IMR-90 (cell line): Measurements from ENCODE around the gene NAT10. TPM values are rescaled to one million over a fixed set of nuclear protein-coding genes. Genes with fewer than 3 reads are reported as not detected.

Experiments used
- ATAC-seq: fragments of 200-7000 bp; cut with Tn5 transposase; 2 replicates; pipeline ENCODE4 v1.9.1; 2020; ENCODE audit warnings: low read depth, mild to moderate bottlenecking, moderate library complexity
- BruUV-seq: library from RNA; stranded (reverse); fragments of 400-500 nt; replicated peaks from 2 replicates; lab custom pipeline; 2021; lab: Mats Ljungman, UMichigan
- CTCF ChIA-PET: fragments of 300-600 bp; formaldehyde crosslinking; extraction: SDS; loops from one replicate; lab custom pipeline; 2021; ENCODE audit warnings: antibody characterized with exemption; lab: Yijun Ruan, JAX
- POLR2A ChIA-PET: fragments of 300-600 bp; sonication (Branson Sonifier 250); formaldehyde crosslinking; loops from one replicate; lab custom pipeline; 2022; ENCODE audit warnings: antibody characterized with exemption; ENCODE audit not compliant: unreplicated experiment; lab: Charles Lee
- DNase-seq: peaks from one replicate; pipeline ENCODE4 v3.0.0; 2013
- H2AFZ ChIP-seq: replicated peaks from 2 replicates; pipeline ENCODE3; 2013; ENCODE audit warnings: low read length, mild to moderate bottlenecking; ENCODE audit not compliant: poor library complexity
- H2AK5ac ChIP-seq: 2 replicates; pipeline ENCODE4 v1.6.1; 2013; ENCODE audit warnings: low read depth, low read length, inconsistent platforms
- H2AK9ac ChIP-seq: replicated peaks from 2 replicates; pipeline ENCODE3; 2013; ENCODE audit warnings: mild to moderate bottlenecking, low read depth, low read length, moderate library complexity; ENCODE audit not compliant: poor library complexity
- H2BK120ac ChIP-seq: 2 replicates; pipeline ENCODE4 v1.6.1; 2013; ENCODE audit warnings: low read depth, low read length, inconsistent platforms
- H2BK15ac ChIP-seq: 3 replicates; pipeline ENCODE4 v1.6.1; 2013; ENCODE audit warnings: low read depth, low read length, inconsistent platforms
- H2BK20ac ChIP-seq: 2 replicates; pipeline ENCODE4 v1.6.1; 2013; ENCODE audit warnings: low read depth, mild to moderate bottlenecking, inconsistent platforms, low read length, moderate library complexity
- H2BK5ac ChIP-seq: 2 replicates; pipeline ENCODE4 v1.6.1; 2013; ENCODE audit warnings: mild to moderate bottlenecking, low read depth, low read length, inconsistent platforms; ENCODE audit not compliant: poor library complexity, severe bottlenecking
- H3K14ac ChIP-seq: replicated peaks from 2 replicates; pipeline ENCODE4 v1.6.1; 2013; ENCODE audit warnings: low read depth, low read length, inconsistent platforms
- H3K18ac ChIP-seq: 2 replicates; pipeline ENCODE4 v1.6.1; 2013; ENCODE audit warnings: low read depth, low read length, control low read depth
- H3K23ac ChIP-seq: 2 replicates; pipeline ENCODE4 v1.6.1; 2013; ENCODE audit warnings: low read depth, low read length, inconsistent platforms
- H3K27ac ChIP-seq: 2 replicates; pipeline ENCODE4 v1.5.1; 2013; ENCODE audit warnings: mild to moderate bottlenecking, control low read depth, low read length; ENCODE audit not compliant: insufficient read depth
- H3K27me3 ChIP-seq: 2 replicates; pipeline ENCODE4 v1.6.1; 2013; ENCODE audit warnings: low read length; ENCODE audit not compliant: control insufficient read depth, insufficient read depth
- H3K36me3 ChIP-seq: 2 replicates; pipeline ENCODE4 v1.6.1; 2013; ENCODE audit warnings: low read length, mixed read lengths; ENCODE audit not compliant: control insufficient read depth, insufficient read depth
- H3K4ac ChIP-seq: 2 replicates; pipeline ENCODE4 v1.6.1; 2013; ENCODE audit warnings: low read depth, low read length, inconsistent platforms
- H3K4me1 ChIP-seq: 2 replicates; pipeline ENCODE4 v1.6.1; 2013; ENCODE audit warnings: low read length, mixed read lengths; ENCODE audit not compliant: control insufficient read depth, insufficient read depth
- H3K4me2 ChIP-seq: 2 replicates; pipeline ENCODE4 v1.6.1; 2013; ENCODE audit warnings: low read depth, mild to moderate bottlenecking, control low read depth, low read length, moderate library complexity
- H3K4me3 ChIP-seq: 2 replicates; pipeline ENCODE4 v1.5.1; 2013; ENCODE audit warnings: low read depth, mild to moderate bottlenecking, control low read depth, low read length, moderate library complexity; ENCODE audit not compliant: insufficient read depth
- H3K56ac ChIP-seq: 2 replicates; pipeline ENCODE4 v1.6.1; 2013; ENCODE audit warnings: low read length, inconsistent platforms; ENCODE audit not compliant: insufficient read depth; ENCODE audit errors: extremely low read depth
- H3K79me1 ChIP-seq, 2 experiments: 2 replicates each; pipeline ENCODE4 v1.6.1; 2013; ENCODE audit warnings: low read length in 2 of 2, inconsistent platforms in 1 of 2, low read depth in 1 of 2
- H3K9ac ChIP-seq: 2 replicates; pipeline ENCODE4 v1.6.1; 2013; ENCODE audit warnings: low read depth, low read length, control low read depth
- H3K9me1 ChIP-seq: 2 replicates; pipeline ENCODE4 v1.6.1; 2013; ENCODE audit warnings: low read length, inconsistent platforms; ENCODE audit not compliant: insufficient read depth
- H3K9me3 ChIP-seq: 2 replicates; pipeline ENCODE4 v1.6.1; 2013; ENCODE audit warnings: low read length; ENCODE audit not compliant: control insufficient read depth, insufficient read depth
- H4K20me1 ChIP-seq: 2 replicates; pipeline ENCODE4 v1.6.1; 2013; ENCODE audit warnings: low read length, inconsistent platforms; ENCODE audit not compliant: insufficient read depth
- H4K5ac ChIP-seq: 2 replicates; pipeline ENCODE4 v1.6.1; 2013; ENCODE audit warnings: mild to moderate bottlenecking, low read depth, low read length, control low read depth
- H4K8ac ChIP-seq, 2 experiments: 2 replicates each; pipeline ENCODE4 v1.6.1; 2013; ENCODE audit warnings: low read depth in 2 of 2, low read length in 2 of 2, control low read depth in 1 of 2, inconsistent platforms in 1 of 2
- H4K91ac ChIP-seq: 2 replicates; pipeline ENCODE4 v1.6.1; 2013; ENCODE audit warnings: low read depth, low read length, inconsistent platforms; ENCODE audit not compliant: insufficient read depth
- BHLHE40 ChIP-seq: fragments of 150-350 bp; IDR thresholded peaks from 2 replicates; pipeline ENCODE4 v1.6.1; 2016; ENCODE audit warnings: mild to moderate bottlenecking, low read depth, low read length
- MAFK ChIP-seq: IDR thresholded peaks from 2 replicates; pipeline ENCODE4 v1.6.1; 2012; ENCODE audit warnings: low read depth, low read length, improper control_type of control experiment
- WGBS, 2 experiments: methylation state at CpG; one replicate each; pipeline versions ENCODE4 v1.1.5 to v1.1.7; 2013; ENCODE audit warnings: missing lambda C conversion rate in 2 of 2; ENCODE audit not compliant: insufficient read length in 1 of 2; ENCODE audit errors: extremely low coverage in 2 of 2; 5-methylcytosine and 5-hydroxymethylcytosine counted together
- dilution Hi-C: fragments of 300-500 bp; cut with HindIII; formaldehyde crosslinking; loops from one replicate; pipeline ENCODE4 v1.14.3; 2018; ENCODE audit warnings: low sequenced_read_pairs; ENCODE audit not compliant: unreplicated experiment
- in situ Hi-C: fragments of 300-500 bp; cut with MboI; formaldehyde crosslinking; loops from 3 replicates; pipeline ENCODE4 v1.14.3; 2019; ENCODE audit warnings: low sequenced_read_pairs, inconsistent platforms, mixed read lengths
- intact Hi-C: fragments of 100-400 bp; cut with micrococcal nuclease; formaldehyde crosslinking; loops from 2 replicates; pipeline ENCODE4 v1.10.0; 2022
- microRNA-seq, 2 experiments: library from miRNA; stranded (forward) in 1 of 2; unstranded in 1 of 2; fragments of 10-50 nt in 1 of 2; fragments of <30 nt in 1 of 2; gene quantifications in 1 of 2; microRNA quantifications in 1 of 2; one replicate each; pipeline versions ENCODE3 to v1.1.0; 2013 to 2020; ENCODE audit not compliant: insufficient read depth in 1 of 2, insufficient read length in 1 of 2, unreplicated experiment in 1 of 2
- polyA plus RNA-seq, 3 experiments: library from polyadenylated mRNA; depleted of rRNA; stranded (reverse); fragments of >200 nt; gene quantifications; 2 replicates each; pipeline ENCODE4 v1.2.3, GENCODE V29; 2012; ENCODE audit warnings: low replicate concordance in 1 of 3
- small RNA-seq, 5 experiments: library from RNA; depleted of rRNA; stranded (forward); fragments of <200 nt; gene quantifications; one replicate each; pipeline ENCODE3, GENCODE V24; 2012
- total RNA-seq: library from RNA; depleted of rRNA; stranded (reverse); fragments of >200 nt; gene quantifications from 2 replicates; pipeline ENCODE4 v1.2.3, GENCODE V29; 2012; rRNA removed
- TF ChIP-seq, protein P1 (sequence below): fragments of 150-350 bp; IDR thresholded peaks from 2 replicates; pipeline ENCODE4 v1.6.1; 2017; ENCODE audit warnings: mild to moderate bottlenecking, antibody characterized with exemption, low read length, low read depth

The NAT10 gene
- total and polyA plus RNA-seq, 2 of the 4 experiments (the other 2 are of a cell fraction): 28.1 to 34.8 TPM

DNA sequence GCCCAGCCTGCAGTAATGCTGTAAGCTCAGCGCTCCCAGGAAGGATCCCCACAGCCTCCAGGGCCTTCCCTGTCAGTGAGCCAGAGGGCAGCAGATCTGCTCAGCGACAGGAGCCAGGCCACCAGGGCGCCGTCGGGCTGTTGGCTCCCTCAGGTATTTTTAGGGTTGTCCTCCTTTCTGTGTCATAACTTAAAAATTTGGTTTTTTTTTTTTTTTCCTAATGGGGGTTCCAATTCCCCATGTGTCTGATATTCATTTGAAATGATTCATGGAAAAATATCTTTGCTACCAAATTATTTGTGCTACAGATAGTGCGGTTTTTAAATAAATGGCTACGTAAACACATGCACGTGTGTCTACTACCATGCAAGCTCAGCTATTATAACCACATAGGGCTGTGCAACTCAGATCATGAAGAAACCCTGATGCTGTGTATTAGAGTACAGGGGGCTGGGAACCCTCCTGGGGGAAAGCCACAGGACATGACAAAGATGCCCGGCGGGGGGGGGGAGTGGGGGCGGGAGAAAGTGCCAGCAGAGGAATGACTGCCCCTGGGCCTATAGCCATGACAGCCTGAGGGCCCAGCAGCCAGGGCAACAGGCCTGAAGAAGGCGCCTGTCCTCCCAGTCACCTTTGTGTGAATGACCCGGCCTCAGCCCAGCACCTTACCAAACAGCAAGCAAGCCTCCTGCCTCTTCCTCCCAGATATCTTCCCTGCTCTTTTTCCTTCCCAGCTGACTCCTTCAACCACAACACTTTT lies 89.3 kb downstream of the NAT10 start:
- Histone ChIP-seq H4K5ac (no peak overlapping the region), H3K27ac (no peak overlapping the region), H3K23ac (no peak overlapping the region), H3K4me1 (peaks cover 9% of the 10 kb centered on the region; the same call in 1 of the 2 replicates), H2BK15ac (no peak overlapping the region), H3K4me3 (no peak overlapping the region), H2AK5ac (no peak overlapping the region), H4K20me1 (no peaks in the 10 kb centered on the region), H3K9me1 (peaks cover 18% of the 10 kb centered on the region), H3K79me1 (no peaks in the 10 kb centered on the region), H3K36me3 (no peaks in the 10 kb centered on the region), H2BK20ac (no peak overlapping the region), H2AFZ (no peak overlapping the region), H3K4ac (peak overlapping the region; percentile 16; the same call in 1 of the 2 replicates), H4K8ac (no peak overlapping the region), H3K27me3 (no peaks in the 10 kb centered on the region), H2BK5ac (no peak overlapping the region), H4K91ac (no peak overlapping the region), H3K9me3 (no peaks in the 10 kb centered on the region), H3K4me2 (no peak overlapping the region), H3K14ac (no peak overlapping the region), H2BK120ac (no peak overlapping the region), H3K56ac (no peak overlapping the region), H2AK9ac (no peak overlapping the region), H3K9ac (no peak overlapping the region), H3K18ac (no peak overlapping the region)
- intact Hi-C loops: no loop called here
- ChIA-PET CTCF (no interaction called here), POLR2A (no interaction called here)
- 80% methylated on average over 1 of the region's 13 CpGs; no CpG with 5 or more reads in 1 of the 2 experiments for WGBS, 2 experiments
- ATAC-seq (no peak), DNase-seq (peak; percentile 50)
- BruUV-seq: no TSS peak
- in situ Hi-C loops: no loop called here
- dilution Hi-C loops: loop anchor here (25.0 kb wide), 1 partner anchor 143 kb away; no protein-coding TSS in a partner anchor
- TF ChIP-seq BHLHE40 (peak; percentile 86), MAFK (peak; percentile 41; the same call in 1 of the 2 replicates)
- TF ChIP-seq, protein P1, sequence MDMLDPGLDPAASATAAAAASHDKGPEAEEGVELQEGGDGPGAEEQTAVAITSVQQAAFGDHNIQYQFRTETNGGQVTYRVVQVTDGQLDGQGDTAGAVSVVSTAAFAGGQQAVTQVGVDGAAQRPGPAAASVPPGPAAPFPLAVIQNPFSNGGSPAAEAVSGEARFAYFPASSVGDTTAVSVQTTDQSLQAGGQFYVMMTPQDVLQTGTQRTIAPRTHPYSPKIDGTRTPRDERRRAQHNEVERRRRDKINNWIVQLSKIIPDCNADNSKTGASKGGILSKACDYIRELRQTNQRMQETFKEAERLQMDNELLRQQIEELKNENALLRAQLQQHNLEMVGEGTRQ: no peak

Small RNAs within 50 kb of the gene (microRNA-seq; reads per million reads assigned to microRNA genes)
- gene RF00019 (ENCODE audit: insufficient read depth, insufficient read length): not detected

Small RNAs within 50 kb of the gene (small RNA-seq; reads per million reads assigned to genes)
- gene RF00019: 0 reads per million in 5 experiments

Other genes with a start within 250 kb of the NAT10 start
- gene LMO2, start 213.6 kb upstream of the NAT10 start, total RNA-seq: not detected in 2 replicates
- 0.04 TPM in 1 of 2 replicates, not detected in the other for gene LMO2, start 213.6 kb upstream of the NAT10 start, polyA plus RNA-seq (2012; rRNA removed)
- gene CAPRIN1, start 53.9 kb upstream of the NAT10 start, total RNA-seq: 253 and 266 TPM in 2 replicates
- 107 and 127 TPM in 2 replicates for gene CAPRIN1, start 53.9 kb upstream of the NAT10 start, polyA plus RNA-seq (2012; rRNA removed)